Naive thymus-derived CD4-positive, alpha-beta T cell (primary cell): ENCODE measurements around the gene GM2A. TPM values are rescaled to one million over a fixed set of nuclear protein-coding genes. Genes with fewer than 3 reads are reported as not detected.

Experiments
- ATAC-seq: fragments of 150-1000 bp; cut with Tn5 transposase; 2 replicates; pipeline ENCODE4 v1.10.0; 2021; ENCODE audit warnings: mild to moderate bottlenecking, moderate library complexity
- CTCF ChIA-PET: fragments of 350-600 bp; sonication (Branson Sonifier 250); formaldehyde crosslinking; loops from one replicate; lab custom pipeline; 2021; ENCODE audit warnings: antibody characterized with exemption; lab: Charles Lee
- POLR2A ChIA-PET: fragments of 350-600 bp; sonication (Branson Sonifier 250); formaldehyde crosslinking; loops from one replicate; lab custom pipeline; 2021; ENCODE audit warnings: antibody characterized with exemption, inconsistent platforms; lab: Charles Lee
- DNase-seq, 9 donors: peaks; one replicate each; pipeline versions ENCODE4 v3.0.0 to v3.0.0-alpha.2; 2020 to 2022; ENCODE audit warnings: mixed read lengths in 1 of 9
- H3K27ac ChIP-seq: one replicate; pipeline ENCODE4 v1.7.0; 2013; ENCODE audit warnings: mild to moderate bottlenecking, low read depth, low read length, moderate library complexity
- H3K27me3 ChIP-seq, 2 donors: one replicate each; pipeline ENCODE4 v1.7.0; 2013; ENCODE audit warnings: low read length in 2 of 2, mild to moderate bottlenecking in 2 of 2, moderate library complexity in 2 of 2; ENCODE audit not compliant: control insufficient read depth in 2 of 2, insufficient read depth in 2 of 2
- H3K36me3 ChIP-seq, 3 experiments: 1 replicate in 2 of 3; 2 replicates in 1 of 3; pipeline ENCODE4 v1.7.0; 2013; ENCODE audit warnings: low read length in 3 of 3, mild to moderate bottlenecking in 3 of 3, moderate library complexity in 1 of 3; ENCODE audit not compliant: insufficient read depth in 3 of 3, control insufficient read depth in 2 of 3
- H3K4me1 ChIP-seq, 2 donors: one replicate each; pipeline ENCODE4 v1.7.0; 2013; ENCODE audit warnings: low read length in 2 of 2, mild to moderate bottlenecking in 2 of 2, moderate library complexity in 1 of 2; ENCODE audit not compliant: control insufficient read depth in 2 of 2, insufficient read depth in 2 of 2
- H3K4me3 ChIP-seq: 2 replicates; pipeline ENCODE4 v1.7.0; 2013; ENCODE audit warnings: mild to moderate bottlenecking, low read length
- H3K9me3 ChIP-seq, 3 experiments: 1 replicate in 2 of 3; 2 replicates in 1 of 3; pipeline ENCODE4 v1.7.0; 2013; ENCODE audit warnings: low read length in 3 of 3; ENCODE audit not compliant: control insufficient read depth in 2 of 3
- H3K27ac Mint-ChIP-seq, 9 donors: one replicate each; pipeline ENCODE4 v1.8.0; 2020 to 2022; ENCODE audit warnings: mixed read lengths in 9 of 9, mild to moderate bottlenecking in 8 of 9, moderate library complexity in 5 of 9, inconsistent platforms in 2 of 9
- H3K27me3 Mint-ChIP-seq, 5 donors: one replicate each; pipeline ENCODE4 v1.8.0; 2021 to 2022; ENCODE audit warnings: mixed read lengths in 5 of 5, mild to moderate bottlenecking in 1 of 5
- H3K36me3 Mint-ChIP-seq, 5 donors: one replicate each; pipeline ENCODE4 v1.8.0; 2020 to 2022; ENCODE audit warnings: mixed read lengths in 5 of 5, mild to moderate bottlenecking in 3 of 5, inconsistent platforms in 1 of 5
- H3K4me1 Mint-ChIP-seq, 7 donors: one replicate each; pipeline ENCODE4 v1.8.0; 2020 to 2022; ENCODE audit warnings: mixed read lengths in 7 of 7, mild to moderate bottlenecking in 3 of 7, inconsistent platforms in 1 of 7
- H3K4me3 Mint-ChIP-seq, 10 donors: one replicate each; pipeline ENCODE4 v1.8.0; 2020 to 2022; ENCODE audit warnings: mild to moderate bottlenecking in 10 of 10, mixed read lengths in 10 of 10, moderate library complexity in 6 of 10, inconsistent platforms in 2 of 10
- H3K9me3 Mint-ChIP-seq, 11 donors: one replicate each; pipeline ENCODE4 v1.8.0; 2020 to 2022; ENCODE audit warnings: mixed read lengths in 11 of 11, mild to moderate bottlenecking in 4 of 11, inconsistent platforms in 1 of 11, moderate library complexity in 1 of 11
- intact Hi-C, 2 donors: fragments of 100-400 bp; cut with micrococcal nuclease; formaldehyde crosslinking; loops; one replicate each; pipeline ENCODE4 v1.15.1; 2023
- polyA plus RNA-seq, 2 donors: library from polyadenylated mRNA; unstranded; fragments of 300-500 nt; fragmentation: Illumina TruSeq; gene quantifications; one replicate each; pipeline ENCODE4 v1.2.3, GENCODE V29; 2021
- total RNA-seq, 6 experiments: library from RNA in 5 of 6; stranded (reverse) in 5 of 6; gene quantifications; 1 replicate in 5 of 6; 2 replicates in 1 of 6; pipeline ENCODE4 v1.2.3 and lab custom pipeline; 2021 to 2026

Gene GM2A
- total and polyA plus RNA-seq, 7 experiments from 2014 or later: 5.0 to 45.6 (median 14.7) TPM

- Mint-ChIP-seq H3K4me3 (no peak overlapping the region), H3K9me3 (no peaks in the 10 kb centered on the region), H3K4me1 (peaks cover 0 to 43% (median 8%) of the 10 kb centered on the region in 7 donors), H3K36me3 (peaks cover 0 to 7% (median 0%) of the 10 kb centered on the region in 5 donors), H3K27ac (no peak overlapping the region), H3K27me3 (no peaks in the 10 kb centered on the region)
- Histone ChIP-seq H3K4me3 (no peak overlapping the region), H3K27ac (no peak overlapping the region), H3K4me1 (peaks cover 5% of the 10 kb centered on the region in 2 donors), H3K9me3 (no peaks in the 10 kb centered on the region), H3K36me3 (no peaks in the 10 kb centered on the region), H3K27me3 (no peaks in the 10 kb centered on the region)
- POLR2A ChIA-PET: interaction anchor here (0.6 to 3.3 kb wide), 6 partner anchors 9 to 120 kb away, joined by 3 to 12 read pairs (median 3); no protein-coding TSS in a partner anchor
- CTCF ChIA-PET: interaction anchor here (0.8 to 3.2 kb wide), 6 partner anchors 10 to 124 kb away, joined by 3 to 15 read pairs (median 4); partner anchors contain the start of gene GM2A
- DNase-seq: no peak
- intact Hi-C loops: no loop called here
- peak; percentile 10 for ATAC-seq
Measured at GRCh38 chr5:151240924-151241635, 11.9 kb upstream of the GM2A start.

- Mint-ChIP-seq H3K9me3 (no peaks in the 10 kb centered on the region), H3K27me3 (no peaks in the 10 kb centered on the region), H3K36me3 (peaks cover 0 to 7% (median 0%) of the 10 kb centered on the region in 5 donors), H3K4me1 (peaks cover 0 to 43% (median 8%) of the 10 kb centered on the region in 7 donors), H3K4me3 (no peak overlapping the region), H3K27ac (no peak overlapping the region)
- ChIA-PET POLR2A (no interaction called here), CTCF (no interaction called here)
- Histone ChIP-seq H3K36me3 (no peaks in the 10 kb centered on the region), H3K4me3 (no peak overlapping the region), H3K27me3 (no peaks in the 10 kb centered on the region), H3K9me3 (no peaks in the 10 kb centered on the region), H3K4me1 (peaks cover 5% of the 10 kb centered on the region in 2 donors), H3K27ac (no peak overlapping the region)
- intact Hi-C loops: no loop called here
- DNase-seq (no peak), ATAC-seq (no peak)
Measured at GRCh38 chr5:151243127-151243526, 9.9 kb upstream of the GM2A start.

- ChIA-PET POLR2A (no interaction called here), CTCF (no interaction called here)
- Histone ChIP-seq H3K27ac (no peak overlapping the region), H3K4me1 (peaks cover 5% of the 10 kb centered on the region in 2 donors), H3K9me3 (no peaks in the 10 kb centered on the region), H3K27me3 (no peaks in the 10 kb centered on the region), H3K4me3 (no peak overlapping the region), H3K36me3 (no peaks in the 10 kb centered on the region)
- Mint-ChIP-seq H3K9me3 (no peaks in the 10 kb centered on the region), H3K27me3 (no peaks in the 10 kb centered on the region), H3K4me1 (peaks cover 0 to 42% (median 7%) of the 10 kb centered on the region in 7 donors), H3K36me3 (peaks cover 0 to 7% (median 0%) of the 10 kb centered on the region in 5 donors), H3K4me3 (no peak overlapping the region), H3K27ac (no peak overlapping the region)
- intact Hi-C loops: no loop called here
- DNase-seq (no peak), ATAC-seq (no peak)
Measured at GRCh38 chr5:151243564-151243963, 9.4 kb upstream of the GM2A start.

GRCh38 chr5:151244206-151244605, 8.8 kb upstream of the GM2A start:
- H3K36me3 ChIP-seq: no peaks in the 10 kb centered on the region
- no peaks in the 10 kb centered on the region for H3K27me3 Mint-ChIP-seq
- no peaks in the 10 kb centered on the region for H3K9me3 ChIP-seq
- CTCF ChIA-PET: no interaction called here
- intact Hi-C loops: no loop called here
- DNase-seq (no peak), ATAC-seq (no peak)
- POLR2A ChIA-PET: no interaction called here
- H3K27me3 ChIP-seq: no peaks in the 10 kb centered on the region
- no peak overlapping the region for H3K27ac ChIP-seq
- H3K9me3 Mint-ChIP-seq: no peaks in the 10 kb centered on the region
- peaks cover 3 to 5% of the 10 kb centered on the region in 2 donors for H3K4me1 ChIP-seq
- no peak overlapping the region for H3K27ac Mint-ChIP-seq
- H3K4me3 Mint-ChIP-seq: no peak overlapping the region
- H3K4me3 ChIP-seq: no peak overlapping the region
- H3K4me1 Mint-ChIP-seq: peaks cover 0 to 39% (median 3%) of the 10 kb centered on the region in 7 donors
- peaks cover 0 to 7% (median 0%) of the 10 kb centered on the region in 5 donors for H3K36me3 Mint-ChIP-seq

GRCh38 chr5:151245680-151246219, 7.2 kb upstream of the GM2A start:
- no peak for ATAC-seq
- Histone ChIP-seq H3K4me1 (peaks cover 0 to 10% of the 10 kb centered on the region in 2 donors), H3K4me3 (no peak overlapping the region), H3K36me3 (no peaks in the 10 kb centered on the region), H3K27me3 (no peaks in the 10 kb centered on the region), H3K27ac (no peak overlapping the region), H3K9me3 (no peaks in the 10 kb centered on the region)
- H3K27ac Mint-ChIP-seq: no peak overlapping the region
- no peak overlapping the region for H3K4me3 Mint-ChIP-seq
- DNase-seq: no peak
- POLR2A ChIA-PET: no interaction called here
- H3K9me3 Mint-ChIP-seq: no peaks in the 10 kb centered on the region
- no peaks in the 10 kb centered on the region for H3K27me3 Mint-ChIP-seq
- peaks cover 0 to 7% (median 0%) of the 10 kb centered on the region in 5 donors for H3K36me3 Mint-ChIP-seq
- H3K4me1 Mint-ChIP-seq: peaks cover 0 to 38% (median 5%) of the 10 kb centered on the region in 7 donors
- intact Hi-C loops: no loop called here
- CTCF ChIA-PET: no interaction called here

GRCh38 chr5:151248651-151249050, 4.3 kb upstream of the GM2A start:
- Mint-ChIP-seq H3K27ac (no peak overlapping the region), H3K9me3 (no peaks in the 10 kb centered on the region), H3K4me3 (no peak overlapping the region), H3K4me1 (peaks cover 9 to 44% (median 25%) of the 10 kb centered on the region in 7 donors), H3K36me3 (peaks cover 0 to 7% (median 0%) of the 10 kb centered on the region in 5 donors), H3K27me3 (no peaks in the 10 kb centered on the region)
- Histone ChIP-seq H3K4me3 (no peak overlapping the region), H3K27me3 (no peaks in the 10 kb centered on the region), H3K36me3 (no peaks in the 10 kb centered on the region), H3K27ac (no peak overlapping the region), H3K4me1 (peaks cover 5 to 25% of the 10 kb centered on the region in 2 donors), H3K9me3 (no peaks in the 10 kb centered on the region)
- CTCF ChIA-PET: interaction anchor here (1.2 kb wide), 1 partner anchor 123 kb away, joined by 5 read pairs; no protein-coding TSS in a partner anchor
- ATAC-seq (no peak), DNase-seq (no peak)
- POLR2A ChIA-PET: no interaction called here
- intact Hi-C loops: no loop called here
